Measurements from ENCODE around the gene PASD1.
"Not testable (repeated sequence)": the region's sequence is repeated elsewhere in the genome, so short reads cannot be mapped to it uniquely, and the experiment has no call there.

The PASD1 gene

GRCh38 chrX:151563449-151563848 lies at the start of gene PASD1:
Gene PASD1, plus strand, starts transcription at chrX:151563675. Its CDS starts 37,879 bp downstream, at chrX:151601554.
- no peak for DNase-seq

GRCh38 chrX:151515237-151515636 lies 48.2 kb upstream of the PASD1 start:
- DNase-seq: no peak

GRCh38 chrX:151516538-151517187 lies 46.8 kb upstream of the PASD1 start:
- no peak for DNase-seq

GRCh38 chrX:151517421-151517820 lies 46.1 kb upstream of the PASD1 start:
- DNase-seq: no peak

GRCh38 chrX:151523351-151523750 lies 40.1 kb upstream of the PASD1 start:
- no peak for DNase-seq

GRCh38 chrX:151536571-151536970 lies 26.9 kb upstream of the PASD1 start:
- DNase-seq: no peak

- no peak for DNase-seq
These were observed 25.9 kb upstream of the PASD1 start for GRCh38 chrX:151537572-151537971.

- no peak for DNase-seq
These were observed 25.0 kb upstream of the PASD1 start for GRCh38 chrX:151538190-151539122.

- no peak for DNase-seq
These were observed 19.8 kb upstream of the PASD1 start for GRCh38 chrX:151543706-151544105.

GRCh38 chrX:151546226-151546625 lies 17.2 kb upstream of the PASD1 start:
- not testable (repeated sequence) for DNase-seq

- DNase-seq: not testable (repeated sequence)
These were observed 12.3 kb upstream of the PASD1 start for GRCh38 chrX:151551176-151551575.

GRCh38 chrX:151552743-151553142 lies 10.7 kb upstream of the PASD1 start:
- no peak for DNase-seq

GRCh38 chrX:151555301-151555700 lies 8.2 kb upstream of the PASD1 start:
- DNase-seq: not testable (repeated sequence)

- DNase-seq: not testable (repeated sequence)
These were observed 990 bp upstream of the PASD1 start for GRCh38 chrX:151562485-151562884.

GRCh38 chrX:151563003-151563402 lies 472 bp upstream of the PASD1 start:
- not testable (repeated sequence) for DNase-seq

- no peak for DNase-seq
These were observed 560 bp downstream of the PASD1 start for GRCh38 chrX:151564035-151564434.

GRCh38 chrX:151566872-151567271 lies 3.4 kb downstream of the PASD1 start:
- not testable (repeated sequence) for DNase-seq

- no peak for DNase-seq
These were observed 7.1 kb downstream of the PASD1 start for GRCh38 chrX:151570561-151570960.

- DNase-seq: not testable (repeated sequence)
These were observed 29.9 kb downstream of the PASD1 start for GRCh38 chrX:151593384-151593783.

GRCh38 chrX:151596282-151596681 lies 32.8 kb downstream of the PASD1 start:
- DNase-seq: no peak

GRCh38 chrX:151604931-151605330 lies 41.5 kb downstream of the PASD1 start:
- no peak for DNase-seq

GRCh38 chrX:151609222-151609621 lies 45.7 kb downstream of the PASD1 start:
- DNase-seq: no peak

- no peak for DNase-seq
These were observed 57.9 kb downstream of the PASD1 start for GRCh38 chrX:151621422-151621821.

- DNase-seq: no peak
These were observed 61.2 kb downstream of the PASD1 start for GRCh38 chrX:151624677-151625076.
